AG08396 (cell line): Measurements from ENCODE around the gene SCD5.
A peak's percentile ranks its signal among the peaks of the same experiment; 100 is the strongest.

Source experiments
- DNase-seq: peaks from one replicate; pipeline ENCODE4 v3.0.0; 2012; ENCODE audit warnings: low spot score, mixed read lengths

Gene SCD5

GRCh38 chr4:82765134-82765533 lies 33.5 kb downstream of the SCD5 start:
- DNase-seq = no peak

- no peak for DNase-seq
These were observed 37.4 kb downstream of the SCD5 start for GRCh38 chr4:82761229-82761628.

- DNase-seq = no peak
These were observed 39.6 kb downstream of the SCD5 start for GRCh38 chr4:82758701-82759685.

- no peak for DNase-seq
These were observed 42.5 kb downstream of the SCD5 start for GRCh38 chr4:82756061-82756460.

GRCh38 chr4:82755650-82756049 lies 42.9 kb downstream of the SCD5 start:
- no peak for DNase-seq

- no peak for DNase-seq
These were observed 44.0 kb downstream of the SCD5 start for GRCh38 chr4:82754513-82755165.

- no peak for DNase-seq
These were observed 44.7 kb downstream of the SCD5 start for GRCh38 chr4:82753725-82754410.

- DNase-seq = no peak
These were observed 45.4 kb downstream of the SCD5 start for GRCh38 chr4:82753238-82753637.

GRCh38 chr4:82748810-82749470 lies 49.7 kb downstream of the SCD5 start:
- no peak for DNase-seq

GRCh38 chr4:82747686-82748575 lies 50.7 kb downstream of the SCD5 start:
- no peak for DNase-seq

GRCh38 chr4:82746705-82747574 lies 51.7 kb downstream of the SCD5 start:
- DNase-seq = no peak

- DNase-seq = peak; percentile 47
These were observed 53.3 kb downstream of the SCD5 start for GRCh38 chr4:82745173-82745842.

- DNase-seq = no peak
These were observed 54.2 kb downstream of the SCD5 start for GRCh38 chr4:82744284-82744968.

- DNase-seq = no peak
These were observed 57.4 kb downstream of the SCD5 start for GRCh38 chr4:82741188-82741587.

GRCh38 chr4:82739287-82740190 lies 59.1 kb downstream of the SCD5 start:
- DNase-seq = peak; percentile 78

GRCh38 chr4:82737354-82737753 lies 61.2 kb downstream of the SCD5 start:
- DNase-seq = no peak

GRCh38 chr4:82733636-82734035 lies 65.0 kb downstream of the SCD5 start:
- no peak for DNase-seq

GRCh38 chr4:82728301-82728700 lies 70.3 kb downstream of the SCD5 start:
- DNase-seq = no peak
